ENCODE data around the gene IRF2BP2.

Gene IRF2BP2

GRCh38 chr1:234564035-234565029 is 45.6 kb downstream of the IRF2BP2 start:
- no peak for TF ChIP-seq CTCF (IDR thresholded peaks at IDR 0.05; ENCODE audit: extremely low read depth, missing control alignments)
- no peak for DNase-seq (ENCODE audit: low spot score)

- DNase-seq (ENCODE audit: low spot score) = no peak
- TF ChIP-seq CTCF (IDR thresholded peaks at IDR 0.05; ENCODE audit: extremely low read depth, missing control alignments) = no peak
Measured at GRCh38 chr1:234562334-234562733, 47.6 kb downstream of the IRF2BP2 start.

DNA sequence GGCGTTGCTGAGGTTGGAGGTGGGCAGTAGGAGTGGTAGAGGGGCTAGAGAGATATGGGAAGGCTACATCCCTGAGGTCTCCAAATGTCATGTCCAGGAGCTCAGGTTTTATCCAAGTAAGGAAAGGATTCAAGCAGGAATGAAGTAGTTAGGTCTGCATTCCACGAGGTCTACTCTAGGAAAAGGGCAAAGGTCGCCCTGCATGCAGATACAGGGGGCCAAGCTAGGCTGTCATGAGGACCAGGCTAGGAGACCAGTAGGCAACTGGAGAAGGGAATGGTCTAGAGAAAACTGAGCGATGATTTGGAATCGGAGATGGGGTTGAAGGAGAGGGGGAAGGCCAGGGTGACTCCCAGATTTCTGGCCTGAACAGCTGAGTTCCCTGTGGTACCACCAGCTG is 48.7 kb downstream of the IRF2BP2 start:
- no peak for DNase-seq (ENCODE audit: low spot score)
- TF ChIP-seq CTCF (IDR thresholded peaks at IDR 0.05; ENCODE audit: extremely low read depth, missing control alignments) = no peak

GRCh38 chr1:234559902-234560676 is 49.9 kb downstream of the IRF2BP2 start:
- no peak for TF ChIP-seq CTCF (IDR thresholded peaks at IDR 0.05; ENCODE audit: extremely low read depth, missing control alignments)
- no peak for DNase-seq (ENCODE audit: low spot score)

- TF ChIP-seq CTCF (IDR thresholded peaks at IDR 0.05; ENCODE audit: extremely low read depth, missing control alignments) = no peak
- no peak for DNase-seq (ENCODE audit: low spot score)
Measured at GRCh38 chr1:234559152-234559901, 50.7 kb downstream of the IRF2BP2 start.

DNA sequence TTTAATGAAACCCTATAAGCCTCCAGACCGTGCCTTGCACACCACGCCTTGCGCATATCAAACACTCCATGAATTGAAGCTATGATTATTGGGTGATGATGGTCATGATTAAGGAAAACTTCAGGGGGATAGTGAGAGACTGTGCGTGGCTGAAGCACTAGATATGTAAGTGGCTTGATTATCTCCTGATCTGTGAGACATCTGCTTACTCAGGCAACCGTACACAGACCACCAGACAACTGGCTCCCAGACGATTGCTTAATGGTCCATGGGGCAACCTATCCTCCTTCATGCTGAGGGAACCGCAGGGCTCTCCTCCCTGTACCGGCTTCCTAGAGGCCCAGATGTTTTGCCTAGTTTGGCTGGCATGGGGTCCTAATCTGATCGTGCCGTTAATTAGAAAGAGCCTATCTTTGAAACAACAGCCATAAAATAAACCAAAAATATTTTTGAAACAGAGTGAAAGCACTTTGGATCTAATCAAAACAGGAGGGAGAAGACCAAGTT is 51.6 kb downstream of the IRF2BP2 start:
- no peak for TF ChIP-seq CTCF (IDR thresholded peaks at IDR 0.05; ENCODE audit: extremely low read depth, missing control alignments)
- DNase-seq (ENCODE audit: low spot score) = no peak
